Smooth muscle cell (in vitro differentiated cells): ENCODE results near the gene SOCS7. TPM values are rescaled to one million over a fixed set of nuclear protein-coding genes. Genes with fewer than 3 reads are reported as not detected.

Experiments used
- DNase-seq: peaks from one replicate; lab custom pipeline; 2025; ENCODE audit not compliant: unreplicated experiment; lab: John Stamatoyannopoulos, UW
- H2AFZ ChIP-seq: fragments of 200-600 bp; sonication (generic); 2 replicates; pipeline ENCODE4 v1.6.0; 2016; ENCODE audit warnings: antibody characterized with exemption, low read depth, mild to moderate bottlenecking
- H3F3A ChIP-seq: fragments of 200-600 bp; sonication (generic); 2 replicates; pipeline ENCODE4 v1.6.0; 2017; ENCODE audit warnings: antibody characterized with exemption, low read depth
- H3K27ac ChIP-seq: fragments of 200-600 bp; sonication (generic); 2 replicates; pipeline ENCODE4 v1.5.1; 2016; ENCODE audit warnings: low read depth, mild to moderate bottlenecking
- H3K27me3 ChIP-seq: fragments of 200-600 bp; sonication (generic); 2 replicates; pipeline ENCODE4 v1.6.1; 2016; ENCODE audit warnings: low read depth, mild to moderate bottlenecking
- H3K36me3 ChIP-seq: fragments of 200-600 bp; sonication (generic); 2 replicates; pipeline ENCODE4 v1.5.1; 2016; ENCODE audit warnings: low read depth
- H3K4me1 ChIP-seq: fragments of 200-600 bp; sonication (generic); 2 replicates; pipeline ENCODE4 v1.5.1; 2016; ENCODE audit warnings: low read depth
- H3K4me2 ChIP-seq: fragments of 200-600 bp; sonication (generic); 2 replicates; pipeline ENCODE4 v1.6.0; 2016; ENCODE audit warnings: mild to moderate bottlenecking
- H3K4me3 ChIP-seq: fragments of 200-600 bp; sonication (generic); 2 replicates; pipeline ENCODE4 v1.5.1; 2016; ENCODE audit warnings: mild to moderate bottlenecking
- H3K79me2 ChIP-seq: fragments of 200-600 bp; sonication (generic); 2 replicates; pipeline ENCODE4 v1.6.0; 2016; ENCODE audit warnings: low read depth, mild to moderate bottlenecking
- H3K9ac ChIP-seq: fragments of 200-600 bp; sonication (generic); 2 replicates; pipeline ENCODE4 v1.6.0; 2016; ENCODE audit warnings: low read depth
- H3K9me3 ChIP-seq: fragments of 200-600 bp; sonication (generic); replicated peaks from 2 replicates; pipeline ENCODE4 v1.5.1; 2016; ENCODE audit warnings: low read depth
- H4K20me1 ChIP-seq: fragments of 200-600 bp; sonication (generic); 2 replicates; pipeline ENCODE4 v1.6.0; 2016; ENCODE audit warnings: low read depth
- CTCF ChIP-seq: fragments of 200-600 bp; sonication (generic); IDR thresholded peaks from 2 replicates; pipeline ENCODE4 v1.5.1; 2017; ENCODE audit warnings: borderline replicate concordance, mild to moderate bottlenecking, antibody characterized with exemption; ENCODE audit not compliant: insufficient read depth, poor library complexity, severe bottlenecking
- WGBS: methylation state at CpG from one replicate; pipeline ENCODE4 v1.1.7; 2016; ENCODE audit warnings: low lambda C conversion rate; 5-methylcytosine and 5-hydroxymethylcytosine counted together
- polyA plus RNA-seq: library from polyadenylated mRNA; unstranded; fragments of >200 nt; fragmentation: Nextera tagmentation; extraction: Ambion mirVana; gene quantifications from 2 replicates; pipeline ENCODE4 v1.2.1, GENCODE V29; 2016
- total RNA-seq: library from RNA; depleted of rRNA; stranded (reverse); fragments of >200 nt; gene quantifications from 2 replicates; pipeline ENCODE4 v1.2.3, GENCODE V29; 2014

Gene SOCS7
- total and polyA plus RNA-seq, 2 experiments from 2014 or later: 0.89 to 6.2 TPM

GRCh38 chr17:38320482-38320881, 31.2 kb upstream of the SOCS7 start:
- Histone ChIP-seq H3K9me3 (no peaks in the 10 kb centered on the region), H3K9ac (no peak overlapping the region), H3K4me2 (no peak overlapping the region), H3K79me2 (no peaks in the 10 kb centered on the region), H3K36me3 (no peaks in the 10 kb centered on the region), H3K4me3 (no peak overlapping the region), H3K4me1 (peaks cover 14% of the 10 kb centered on the region), H3K27ac (peak overlapping the region; percentile 19), H3F3A (peaks cover 5% of the 10 kb centered on the region), H3K27me3 (no peaks in the 10 kb centered on the region), H4K20me1 (no peaks in the 10 kb centered on the region), H2AFZ (no peak overlapping the region)
- 73% methylated on average over 10 of the region's 10 CpGs for WGBS
- no peak for DNase-seq
- no peak for TF ChIP-seq CTCF

GRCh38 chr17:38322156-38322779, 29.4 kb upstream of the SOCS7 start:
- peak; percentile 10 for DNase-seq
- WGBS: 26% methylated on average over 8 of the region's 8 CpGs

DNA sequence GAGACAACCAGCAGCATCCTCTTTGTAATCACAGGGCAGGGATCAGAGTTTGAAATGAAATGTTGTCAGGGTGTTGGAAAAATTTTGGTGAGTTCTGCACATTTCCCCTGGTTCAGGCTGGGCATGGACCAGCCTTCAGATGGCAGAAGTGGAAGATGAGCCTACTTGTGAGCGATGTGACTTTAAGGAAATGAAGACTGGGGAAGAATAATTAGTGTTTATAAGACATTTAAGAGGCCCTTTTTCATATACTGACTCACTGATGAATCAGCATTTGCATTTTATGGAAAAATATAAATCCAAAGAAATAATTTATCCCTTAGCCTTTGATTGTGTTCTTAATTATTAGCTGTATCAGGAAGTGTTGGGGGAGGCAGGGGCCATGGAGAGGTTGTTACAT, 28.7 kb upstream of the SOCS7 start:
- Histone ChIP-seq H3K27ac (no peak overlapping the region), H3K4me1 (peaks cover 18% of the 10 kb centered on the region), H3K36me3 (no peaks in the 10 kb centered on the region), H3K27me3 (no peaks in the 10 kb centered on the region), H3K9ac (no peak overlapping the region), H3K4me2 (no peak overlapping the region), H3F3A (peaks cover 5% of the 10 kb centered on the region), H2AFZ (no peak overlapping the region), H3K79me2 (no peaks in the 10 kb centered on the region), H3K9me3 (no peaks in the 10 kb centered on the region), H4K20me1 (no peaks in the 10 kb centered on the region), H3K4me3 (no peak overlapping the region)
- no peak for TF ChIP-seq CTCF
- no peak for DNase-seq
- 92% methylated on average over 1 of the region's 1 CpG for WGBS

More at GRCh38 chr17:38322156-38322779, 29.4 kb upstream of the SOCS7 start:
- no peaks in the 10 kb centered on the region for H3K36me3 ChIP-seq
- no peak overlapping the region for H2AFZ ChIP-seq
- no peaks in the 10 kb centered on the region for H3K27me3 ChIP-seq
- TF ChIP-seq CTCF: peak; percentile 64
- no peak overlapping the region for H3K27ac ChIP-seq
- H3K9me3 ChIP-seq: no peaks in the 10 kb centered on the region
- H3K9ac ChIP-seq: no peak overlapping the region
- H3K79me2 ChIP-seq: no peaks in the 10 kb centered on the region
- peaks cover 5% of the 10 kb centered on the region for H3F3A ChIP-seq
- no peaks in the 10 kb centered on the region for H4K20me1 ChIP-seq
- peaks cover 18% of the 10 kb centered on the region for H3K4me1 ChIP-seq
- H3K4me2 ChIP-seq: no peak overlapping the region
- no peak overlapping the region for H3K4me3 ChIP-seq

GRCh38 chr17:38324141-38324697, 27.4 kb upstream of the SOCS7 start:
- Histone ChIP-seq H3K9me3 (no peaks in the 10 kb centered on the region), H3K9ac (no peak overlapping the region), H4K20me1 (no peaks in the 10 kb centered on the region), H3K79me2 (no peaks in the 10 kb centered on the region), H3K4me2 (no peak overlapping the region), H3F3A (peaks cover 5% of the 10 kb centered on the region), H2AFZ (no peak overlapping the region), H3K27ac (no peak overlapping the region), H3K36me3 (no peaks in the 10 kb centered on the region), H3K4me3 (no peak overlapping the region), H3K4me1 (peaks cover 18% of the 10 kb centered on the region), H3K27me3 (no peaks in the 10 kb centered on the region)
- TF ChIP-seq CTCF: no peak
- WGBS: 95% methylated on average over 3 of the region's 3 CpGs
- no peak for DNase-seq
